ENCODE results near the gene MRRF. TPM values are rescaled to one million over a fixed set of nuclear protein-coding genes. Genes with fewer than 3 reads are reported as not detected.
"Not testable (repeated sequence)": the region's sequence is repeated elsewhere in the genome, so short reads cannot be mapped to it uniquely, and the experiment has no call there.

The MRRF gene
- total RNA-seq, 1 donor from 2014 or later, result 52.7 TPM

DNA sequence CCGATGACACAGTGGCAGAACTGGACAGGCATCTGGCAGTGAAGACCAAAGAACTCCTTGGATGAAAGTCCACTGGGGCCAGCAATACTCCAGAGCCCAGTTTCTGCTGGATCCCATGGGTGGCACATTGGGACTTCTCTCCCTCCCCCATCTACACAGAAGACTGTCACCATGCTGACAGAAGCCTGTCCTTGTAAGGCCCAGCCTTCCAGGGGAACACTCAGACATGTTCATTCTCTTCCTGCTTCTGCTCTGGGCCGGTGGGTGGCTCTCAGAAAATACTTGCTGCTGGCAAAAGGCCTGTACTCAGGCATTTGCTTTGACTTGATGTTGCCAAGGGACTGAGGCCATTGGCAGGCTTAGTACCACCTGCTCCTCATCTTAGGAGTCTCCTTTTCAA lies 57.9 kb downstream of the MRRF start:
- H3K36me3 ChIP-seq (ENCODE audit: control insufficient read depth, insufficient read depth, low read length), result peaks cover 11% of the 10 kb centered on the region
- DNase-seq (ENCODE audit: low read depth), result no peak
- no peak for TF ChIP-seq CTCF (IDR thresholded peaks at IDR 0.05; ENCODE audit: insufficient read depth, low read length, severe bottlenecking)
- FAIRE-seq, result no peak
- H3K4me3 ChIP-seq (ENCODE audit: low read depth, low read length), result no peak overlapping the region
- no peaks in the 10 kb centered on the region for H3K27me3 ChIP-seq (ENCODE audit: control insufficient read depth, insufficient read depth, low read length)

- H3K4me3 ChIP-seq (ENCODE audit: low read depth, low read length); DNase-seq (ENCODE audit: low read depth); FAIRE-seq; H3K27me3 ChIP-seq (ENCODE audit: control insufficient read depth, insufficient read depth, low read length): not testable (repeated sequence)
- H3K36me3 ChIP-seq (ENCODE audit: control insufficient read depth, insufficient read depth, low read length), result peaks cover 11% of the 10 kb centered on the region
Measured at GRCh38 chr9:122324665-122325064, 60.0 kb downstream of the MRRF start.

DNA sequence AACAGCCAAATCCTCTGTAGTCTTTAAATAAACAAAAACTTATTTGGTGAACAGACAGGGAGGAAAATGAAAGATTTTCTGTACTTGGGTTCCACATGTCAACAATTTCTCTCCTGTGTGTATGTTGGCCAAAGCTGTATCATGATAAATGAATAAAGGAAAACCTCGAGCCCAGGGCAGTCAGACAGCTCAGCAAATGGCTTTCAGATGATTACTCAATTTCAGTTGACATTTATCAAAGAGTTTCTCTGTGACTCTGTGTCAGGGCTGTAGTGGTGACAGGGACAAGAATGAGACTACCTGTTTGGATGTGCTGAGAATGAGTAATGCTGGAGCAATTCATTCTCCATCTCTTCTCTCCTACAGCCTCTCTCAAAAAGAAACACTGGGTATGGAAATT lies 60.4 kb downstream of the MRRF start:
- FAIRE-seq, result no peak
- Histone ChIP-seq H3K36me3 (ENCODE audit: control insufficient read depth, insufficient read depth, low read length) (peaks cover 12% of the 10 kb centered on the region), H3K27me3 (ENCODE audit: control insufficient read depth, insufficient read depth, low read length) (no peaks in the 10 kb centered on the region), H3K4me3 (ENCODE audit: low read depth, low read length) (no peak overlapping the region)
- TF ChIP-seq CTCF (IDR thresholded peaks at IDR 0.05; ENCODE audit: insufficient read depth, low read length, severe bottlenecking), result no peak
- DNase-seq (ENCODE audit: low read depth), result no peak

DNA sequence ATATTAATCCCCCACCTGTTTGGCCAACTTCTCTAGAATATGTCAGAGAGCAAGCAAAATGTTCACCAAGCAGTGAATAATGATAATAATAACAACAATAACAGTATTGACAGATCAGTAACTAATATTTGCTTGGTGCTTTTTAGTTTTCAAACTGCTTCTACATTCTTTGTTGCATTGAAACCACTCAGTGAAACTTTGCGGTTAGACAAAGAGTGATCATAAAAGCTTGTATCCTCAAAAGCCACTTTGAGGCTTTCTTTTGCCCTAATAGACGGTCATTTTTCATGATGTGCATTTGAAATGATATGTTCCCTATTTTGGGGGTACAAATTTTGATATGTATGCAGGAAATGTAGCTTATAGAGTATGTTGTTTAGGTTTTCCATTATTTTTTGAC lies 62.5 kb downstream of the MRRF start:
- no peak for DNase-seq (ENCODE audit: low read depth)
- TF ChIP-seq CTCF (IDR thresholded peaks at IDR 0.05; ENCODE audit: insufficient read depth, low read length, severe bottlenecking), result no peak
- peaks cover 10% of the 10 kb centered on the region for H3K36me3 ChIP-seq (ENCODE audit: control insufficient read depth, insufficient read depth, low read length)
- H3K27me3 ChIP-seq (ENCODE audit: control insufficient read depth, insufficient read depth, low read length), result no peaks in the 10 kb centered on the region
- no peak overlapping the region for H3K4me3 ChIP-seq (ENCODE audit: low read depth, low read length)
- no peak for FAIRE-seq

DNA sequence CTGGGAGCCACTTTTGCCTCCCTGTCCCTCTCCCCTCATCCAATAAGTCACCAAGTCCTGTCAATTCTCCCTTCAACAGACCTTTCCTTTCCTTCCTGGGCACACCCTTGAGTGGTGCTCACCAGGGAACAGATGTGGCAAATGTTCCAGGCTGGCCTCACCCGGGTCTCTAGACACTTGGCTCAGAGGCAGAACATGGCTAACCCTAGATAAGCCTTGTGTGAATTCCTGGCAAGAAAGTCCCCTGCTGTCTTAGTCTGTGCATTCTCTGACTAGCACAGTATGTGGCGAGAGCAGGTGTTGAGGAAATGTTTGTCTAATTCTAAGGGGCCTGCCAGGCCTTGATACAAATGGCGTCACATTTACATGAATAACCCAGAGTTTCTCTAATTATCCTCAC lies 64.9 kb downstream of the MRRF start:
- no peak for FAIRE-seq
- no peak for DNase-seq (ENCODE audit: low read depth)
- H3K4me3 ChIP-seq (ENCODE audit: low read depth, low read length), result no peak overlapping the region
- H3K36me3 ChIP-seq (ENCODE audit: control insufficient read depth, insufficient read depth, low read length), result peaks cover 6% of the 10 kb centered on the region
- no peaks in the 10 kb centered on the region for H3K27me3 ChIP-seq (ENCODE audit: control insufficient read depth, insufficient read depth, low read length)
- no peak for TF ChIP-seq CTCF (IDR thresholded peaks at IDR 0.05; ENCODE audit: insufficient read depth, low read length, severe bottlenecking)

GRCh38 chr9:122330466-122330865 lies 65.8 kb downstream of the MRRF start:
- H3K27me3 ChIP-seq (ENCODE audit: control insufficient read depth, insufficient read depth, low read length); DNase-seq (ENCODE audit: low read depth); H3K36me3 ChIP-seq (ENCODE audit: control insufficient read depth, insufficient read depth, low read length); FAIRE-seq; H3K4me3 ChIP-seq (ENCODE audit: low read depth, low read length): not testable (repeated sequence)

DNA sequence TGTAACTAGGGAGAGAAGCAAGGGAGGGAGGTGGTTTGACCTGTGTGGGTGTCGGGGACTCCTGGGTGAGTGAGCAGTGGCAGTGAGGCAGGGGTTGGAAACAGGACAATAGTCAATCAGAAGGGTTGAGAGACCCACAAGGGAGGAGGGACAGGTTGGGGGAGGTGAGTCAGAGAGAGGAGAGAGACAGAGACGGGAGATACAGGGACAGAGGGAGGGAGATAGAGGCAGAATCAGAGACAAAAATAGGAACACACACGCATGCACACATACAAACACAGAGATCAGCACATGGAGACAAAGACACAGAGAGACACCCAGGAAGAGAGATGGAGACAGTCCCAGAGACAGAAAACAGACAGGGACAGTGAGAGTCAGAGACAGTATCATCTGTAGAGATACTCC lies 66.8 kb downstream of the MRRF start:
- no peak for TF ChIP-seq CTCF (IDR thresholded peaks at IDR 0.05; ENCODE audit: insufficient read depth, low read length, severe bottlenecking)
- DNase-seq (ENCODE audit: low read depth) (no peak), FAIRE-seq (no peak)
- Histone ChIP-seq H3K4me3 (ENCODE audit: low read depth, low read length) (no peak overlapping the region), H3K27me3 (ENCODE audit: control insufficient read depth, insufficient read depth, low read length) (no peaks in the 10 kb centered on the region), H3K36me3 (ENCODE audit: control insufficient read depth, insufficient read depth, low read length) (peaks cover 6% of the 10 kb centered on the region)
